HG03460 (cell line): ENCODE results near the gene C1orf74.

Experiments used
- ATAC-seq: cut with Tn5 transposase; IDR thresholded peaks from one replicate; pipeline ENCODE4 v1.9.1; 2021; ENCODE audit not compliant: unreplicated experiment

Gene C1orf74

GRCh38 chr1:209784265-209785169 lies at the start of gene C1orf74:
Gene C1orf74 (minus strand): TSS chr1:209784559. CDS start chr1:209783634, 925 bp downstream.
- peak; percentile 99 for ATAC-seq

- ATAC-seq: no peak
These were observed 47.3 kb upstream of the C1orf74 start for GRCh38 chr1:209831615-209832014.

DNA sequence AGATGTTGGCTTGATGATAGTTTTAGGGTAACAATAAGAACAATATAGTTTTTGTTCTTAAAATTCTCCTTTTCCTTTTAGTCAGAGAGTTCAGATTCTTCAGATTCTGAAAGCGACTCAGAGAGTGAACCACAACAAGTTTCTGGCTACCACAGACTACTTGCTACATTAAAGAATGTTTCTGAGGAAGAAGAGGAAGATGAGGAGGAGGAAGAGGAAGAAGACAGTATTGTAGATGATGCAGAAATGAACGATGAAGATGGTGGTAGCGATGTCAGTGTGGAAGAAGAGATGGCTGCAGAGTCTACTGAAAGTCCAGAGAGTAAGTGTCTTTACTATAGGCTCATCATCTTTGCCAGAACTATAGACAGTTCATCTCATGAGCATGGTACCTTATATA lies 46.4 kb upstream of the C1orf74 start:
- no peak for ATAC-seq

DNA sequence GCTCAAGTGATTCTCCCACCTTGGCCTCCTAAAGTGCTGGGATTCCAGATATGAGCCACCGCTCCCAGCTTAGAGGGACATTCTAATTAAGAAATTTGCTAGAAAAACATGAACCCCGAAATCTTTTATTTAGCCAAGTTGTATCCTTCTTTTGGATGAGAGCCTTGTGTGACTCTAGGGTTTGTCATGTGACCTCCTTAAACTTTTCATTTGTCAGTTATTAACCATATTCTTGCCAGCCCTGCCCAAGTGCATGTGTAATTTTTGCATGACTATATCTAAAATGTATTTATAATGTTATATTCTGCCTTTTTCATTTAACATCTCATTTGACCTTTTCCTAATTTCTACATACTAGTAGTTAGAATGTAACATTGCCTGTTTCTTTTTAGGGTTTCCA lies 45.4 kb upstream of the C1orf74 start:
- no peak for ATAC-seq

DNA sequence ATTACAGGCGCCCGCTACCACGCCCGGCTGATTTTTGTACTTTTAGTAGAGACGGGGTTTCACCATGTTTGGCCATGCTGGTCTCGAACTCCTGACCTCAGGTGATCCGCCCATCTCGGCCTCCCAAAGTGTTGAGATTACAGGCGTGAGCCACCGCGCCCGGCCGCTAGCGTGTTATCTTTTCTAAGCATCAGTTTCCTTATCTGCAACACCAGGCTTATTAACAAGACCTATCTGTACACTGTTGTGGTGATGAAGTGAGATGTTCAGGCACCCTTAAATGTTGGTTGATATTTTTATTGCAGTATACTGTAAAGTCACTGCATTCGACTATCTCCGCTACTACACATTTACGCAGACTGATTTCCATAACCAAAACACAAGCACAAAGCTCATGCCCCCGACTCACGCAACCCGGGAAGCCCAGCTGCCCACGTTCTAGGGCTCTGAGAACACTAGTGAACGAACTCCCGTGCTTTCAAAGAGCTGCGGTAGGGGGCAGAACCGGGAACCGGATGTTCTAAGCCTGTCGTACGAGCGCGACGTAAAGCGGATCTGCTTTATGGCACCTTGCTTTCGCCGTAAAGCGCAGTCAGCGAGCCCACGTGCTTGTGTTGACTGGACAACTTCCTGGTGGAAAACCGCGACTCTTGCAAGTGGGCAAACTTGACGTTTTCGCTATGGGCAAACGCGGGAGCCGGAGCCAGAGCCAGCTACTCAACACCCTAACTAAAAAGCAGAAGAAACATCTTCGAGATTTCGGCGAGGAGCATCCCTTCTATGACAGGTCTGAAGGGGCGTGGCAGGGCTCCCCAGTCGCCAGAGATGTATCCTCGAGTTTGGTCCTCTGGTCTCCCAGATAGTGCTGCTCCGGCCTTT lies 43.3 kb upstream of the C1orf74 start, which contains the start of gene UTP25:
Gene UTP25 (plus strand): TSS at position 589 of the 879 bp plus-strand sequence. CDS start 92 bp downstream, at position 681.
- ATAC-seq: peak; percentile 92

DNA sequence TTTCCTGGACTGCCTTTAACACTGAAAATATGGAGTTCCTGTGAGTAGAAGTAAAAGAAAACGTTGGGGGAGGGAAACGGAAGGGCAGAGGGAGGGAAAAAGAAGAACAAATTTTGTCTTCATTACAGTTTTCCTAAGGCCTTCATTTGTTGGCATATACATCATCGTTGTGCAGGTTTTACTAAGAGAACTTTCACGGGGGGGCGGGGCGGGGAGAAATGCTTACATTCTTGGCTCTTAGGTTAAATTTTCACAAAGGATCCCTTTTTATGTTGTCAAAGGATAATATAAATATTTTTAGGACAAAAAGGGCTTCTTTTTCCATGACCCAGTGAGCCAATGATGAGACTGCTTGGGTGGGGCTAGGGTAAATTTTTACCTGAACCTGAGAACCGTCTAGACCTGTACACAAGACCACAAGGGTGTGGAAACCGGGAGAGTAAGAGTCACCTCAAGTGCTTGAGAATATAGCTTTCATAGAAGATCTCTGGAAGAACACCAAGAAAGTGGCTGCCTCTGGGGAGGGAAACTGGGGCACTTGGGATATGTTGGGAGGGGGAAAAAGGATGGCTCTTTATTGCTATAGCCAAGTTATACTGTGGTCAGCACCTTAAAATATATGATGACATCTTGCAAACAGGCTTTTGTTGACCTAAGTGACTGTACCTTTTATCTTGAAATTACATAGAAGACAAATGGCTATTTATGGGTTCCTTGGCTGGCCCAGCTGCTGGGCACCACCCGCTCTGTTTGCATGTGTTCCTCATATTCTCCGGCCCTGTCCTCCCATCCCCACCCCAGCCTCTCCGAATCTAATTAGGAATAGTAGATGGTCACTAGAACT lies 41.5 kb upstream of the C1orf74 start:
- no peak for ATAC-seq

GRCh38 chr1:209823143-209824041 lies 39.0 kb upstream of the C1orf74 start:
- no peak for ATAC-seq

DNA sequence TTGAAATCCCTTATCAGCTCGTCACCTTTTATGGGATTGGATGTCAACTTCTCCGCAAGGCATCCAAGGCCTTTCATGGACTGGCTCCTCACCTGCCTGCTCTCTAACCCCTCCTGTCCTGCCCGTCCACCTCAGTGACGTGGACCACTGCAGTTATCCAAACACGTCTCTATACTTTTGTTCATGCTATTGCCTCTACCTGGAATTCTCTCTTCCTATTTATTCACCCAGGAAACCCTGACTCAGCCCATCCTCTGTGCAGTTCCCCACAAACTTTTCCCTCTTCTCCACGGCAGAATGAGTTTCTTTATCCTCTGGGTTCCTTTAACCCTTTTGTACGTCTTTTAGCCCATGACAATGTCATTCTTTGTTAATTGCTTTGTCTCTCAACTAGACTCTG lies 38.3 kb upstream of the C1orf74 start:
- ATAC-seq: no peak

DNA sequence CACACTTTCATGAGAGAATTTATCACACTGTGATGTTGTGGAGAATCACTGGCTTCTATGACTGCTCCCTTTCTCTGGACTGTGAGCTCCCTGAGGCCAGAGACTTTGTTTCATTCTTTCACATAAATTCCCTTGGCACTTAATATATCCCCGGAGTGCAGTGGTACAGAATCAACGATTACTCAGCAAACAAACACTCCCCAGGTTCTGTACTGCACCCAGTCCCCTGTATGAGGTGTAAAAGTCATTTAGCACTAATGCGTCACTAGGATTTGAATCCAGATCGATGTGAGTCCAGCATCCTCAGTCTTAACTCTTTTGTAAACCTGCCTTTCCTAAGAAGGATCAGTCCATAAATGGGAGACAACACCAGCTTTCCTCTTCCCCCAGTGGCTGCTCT lies 36.6 kb upstream of the C1orf74 start:
- ATAC-seq: no peak

DNA sequence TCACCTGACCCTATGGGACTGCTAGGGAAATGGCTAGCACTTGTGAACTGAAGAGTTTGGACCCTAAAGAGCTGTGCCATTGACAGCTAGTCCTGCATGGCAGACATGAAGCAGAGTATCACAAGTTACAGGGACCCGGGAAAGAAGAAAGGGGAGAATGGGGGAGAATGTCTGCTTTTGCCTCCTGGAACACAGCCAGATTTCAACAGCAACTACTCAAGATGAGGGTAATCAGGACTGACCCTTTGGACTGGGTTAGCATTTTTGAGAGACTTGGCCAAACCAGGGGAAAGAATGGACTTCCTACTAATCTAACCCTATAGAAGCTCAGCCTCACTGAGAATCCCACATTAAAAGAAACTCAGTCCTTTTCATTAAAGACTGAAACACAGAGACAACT lies 34.7 kb upstream of the C1orf74 start:
- ATAC-seq: no peak

- no peak for ATAC-seq
These were observed 33.3 kb upstream of the C1orf74 start for GRCh38 chr1:209817691-209818090.

- no peak for ATAC-seq
These were observed 32.6 kb upstream of the C1orf74 start for GRCh38 chr1:209816923-209817322.

- no peak for ATAC-seq
These were observed 31.6 kb upstream of the C1orf74 start for GRCh38 chr1:209815931-209816341.

GRCh38 chr1:209815490-209815889 lies 31.1 kb upstream of the C1orf74 start:
- ATAC-seq: no peak

DNA sequence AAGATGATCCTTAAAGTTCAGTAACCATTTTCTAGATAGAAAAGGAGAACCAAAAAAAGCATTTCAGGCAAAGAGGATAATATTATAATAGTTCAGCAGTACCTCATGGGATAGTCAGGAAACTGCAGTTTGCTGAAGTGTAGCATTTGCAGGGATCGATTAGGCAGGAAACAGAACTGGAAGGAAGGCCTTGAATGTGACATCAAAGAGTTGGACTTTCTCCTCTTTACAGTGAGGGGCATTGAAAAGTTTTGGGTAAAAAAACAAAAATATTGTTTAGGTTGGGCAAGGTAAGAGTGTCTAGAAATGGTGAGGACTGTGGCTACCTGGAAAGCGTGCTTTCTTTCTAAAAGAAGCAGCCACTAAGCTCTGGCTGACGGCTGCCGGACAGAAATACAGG lies 29.5 kb upstream of the C1orf74 start:
- no peak for ATAC-seq

DNA sequence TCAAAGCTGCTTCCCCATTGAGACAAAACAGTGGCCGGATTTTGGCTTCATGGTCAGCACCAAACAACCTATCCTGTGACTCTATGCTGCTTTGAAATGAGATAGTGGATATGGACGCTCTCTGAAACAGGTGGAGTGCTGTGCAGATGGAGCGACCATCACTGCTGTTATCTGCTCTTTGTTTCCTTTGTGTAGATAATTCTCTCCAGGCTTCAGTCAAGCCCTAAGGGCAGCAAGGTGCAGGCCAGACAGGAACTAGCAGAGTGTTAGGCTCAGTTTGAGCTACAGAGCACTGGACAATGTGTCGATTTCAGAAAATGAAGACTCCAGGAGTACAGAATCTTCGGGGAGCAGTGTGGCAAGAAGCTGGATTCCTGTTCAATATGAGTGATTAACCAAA lies 26.4 kb upstream of the C1orf74 start:
- no peak for ATAC-seq

DNA sequence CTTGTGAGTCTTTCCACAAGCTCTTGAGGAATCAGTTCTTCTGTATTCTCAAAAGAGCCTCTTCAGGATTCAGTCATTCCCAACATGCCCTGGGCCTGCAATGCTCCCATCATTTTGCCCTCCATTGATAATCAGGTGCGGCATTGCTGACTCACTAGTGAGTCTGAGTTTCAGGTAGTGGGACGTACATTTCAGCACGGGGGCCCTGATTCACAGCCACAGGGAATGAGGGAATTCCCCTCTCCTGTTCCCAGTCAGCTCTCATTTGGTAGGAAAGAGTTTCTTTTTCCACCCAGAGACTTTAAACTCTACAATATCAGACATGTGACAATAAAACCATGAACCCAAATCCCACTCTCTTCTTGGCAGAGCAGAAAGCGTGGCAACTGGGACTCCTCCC lies 25.3 kb upstream of the C1orf74 start:
- ATAC-seq: no peak

DNA sequence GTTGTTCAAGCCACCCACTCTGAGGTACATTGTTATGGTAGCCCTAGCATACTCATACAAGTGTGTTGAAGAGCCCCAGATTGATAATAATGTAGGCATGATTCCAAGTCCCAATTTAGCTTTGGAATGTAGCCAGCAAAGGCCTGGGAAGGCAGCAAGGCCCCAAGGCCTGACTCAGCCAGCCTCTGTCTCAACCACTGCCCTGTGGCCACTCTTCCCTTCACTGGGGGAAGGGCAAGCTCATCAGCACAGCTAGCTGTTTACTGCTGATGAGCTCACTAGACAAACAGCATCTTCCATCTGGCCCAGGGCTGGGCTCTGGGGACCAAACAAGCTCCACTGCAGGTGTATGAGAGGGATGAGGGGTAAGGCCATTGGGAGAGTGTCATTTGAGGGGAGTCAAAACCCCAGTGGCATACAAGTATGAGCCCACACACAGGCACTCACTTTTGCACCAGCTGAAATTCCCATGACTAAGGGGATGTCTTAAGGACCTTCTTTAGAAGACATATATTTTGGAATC lies 23.8 kb upstream of the C1orf74 start:
- ATAC-seq: no peak

DNA sequence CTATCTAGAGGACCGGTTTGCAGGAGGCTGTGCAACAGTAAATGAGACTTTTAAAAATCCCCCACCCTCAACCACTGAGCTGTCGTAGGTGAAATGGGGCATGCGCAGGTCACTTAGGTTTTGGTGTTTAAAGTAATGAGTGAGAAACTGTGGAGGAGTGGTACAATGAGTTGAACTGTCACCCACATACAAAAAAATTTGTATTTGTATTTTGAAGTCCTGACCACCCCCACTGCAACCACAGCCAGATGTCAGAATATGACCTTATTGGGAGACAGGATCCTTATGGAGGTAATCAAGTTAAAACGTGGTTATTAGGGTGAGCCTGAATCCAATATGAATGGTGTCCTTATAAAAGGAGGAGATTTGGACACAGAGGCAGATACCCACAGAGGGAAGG lies 23.1 kb upstream of the C1orf74 start:
- ATAC-seq: no peak
